ENCODE measurements around the gene AK6.
"Not testable (repeated sequence)": the region's sequence is repeated elsewhere in the genome, so short reads cannot be mapped to it uniquely, and the experiment has no call there.

The AK6 gene

DNA sequence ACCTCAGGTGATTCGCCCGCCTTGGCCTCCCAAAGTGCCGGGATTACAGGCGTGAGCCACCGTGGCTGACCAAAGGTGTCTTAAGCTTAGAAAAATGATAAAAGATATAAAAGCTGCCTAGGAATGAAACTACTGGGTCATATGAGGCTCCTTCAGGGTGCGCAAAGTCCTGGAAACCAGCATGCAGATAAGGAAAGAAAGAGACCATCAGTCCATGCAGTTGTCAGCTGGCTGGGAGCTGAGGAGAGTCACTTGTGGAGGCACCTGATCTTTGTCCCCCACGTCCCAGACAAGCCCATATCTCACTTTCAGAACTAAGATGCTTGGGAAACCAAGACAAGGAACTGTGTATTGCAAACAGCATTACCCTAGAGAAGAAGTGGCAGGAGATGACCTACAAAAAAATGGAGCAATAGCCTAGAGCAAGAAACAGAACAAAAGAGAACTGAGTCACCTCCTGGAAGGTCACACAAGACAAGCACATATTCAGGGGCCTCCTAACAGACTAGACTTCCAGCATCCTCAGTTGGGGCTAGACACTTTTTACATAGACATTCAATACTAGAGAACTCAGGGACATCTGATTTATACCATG, 33.9 kb downstream of the AK6 start:
- Histone ChIP-seq H3K27me3 (ENCODE audit: insufficient read depth, poor library complexity, severe bottlenecking) (no peaks in the 10 kb centered on the region), H3K4me3 (replicated peaks; ENCODE audit: insufficient read depth, low read length) (no peak overlapping the region), H3K27ac (replicated peaks) (peak overlapping the region; percentile 51)
- TF ChIP-seq POLR2AphosphoS5 (IDR thresholded peaks at IDR 0.05; ENCODE audit: low read depth) (no peak), SPI1 (IDR thresholded peaks at IDR 0.05; ENCODE audit: borderline replicate concordance, low read depth) (no peak), GABPA (IDR thresholded peaks at IDR 0.05; ENCODE audit: low read depth) (no peak)
- TF ChIP-seq, protein P1, sequence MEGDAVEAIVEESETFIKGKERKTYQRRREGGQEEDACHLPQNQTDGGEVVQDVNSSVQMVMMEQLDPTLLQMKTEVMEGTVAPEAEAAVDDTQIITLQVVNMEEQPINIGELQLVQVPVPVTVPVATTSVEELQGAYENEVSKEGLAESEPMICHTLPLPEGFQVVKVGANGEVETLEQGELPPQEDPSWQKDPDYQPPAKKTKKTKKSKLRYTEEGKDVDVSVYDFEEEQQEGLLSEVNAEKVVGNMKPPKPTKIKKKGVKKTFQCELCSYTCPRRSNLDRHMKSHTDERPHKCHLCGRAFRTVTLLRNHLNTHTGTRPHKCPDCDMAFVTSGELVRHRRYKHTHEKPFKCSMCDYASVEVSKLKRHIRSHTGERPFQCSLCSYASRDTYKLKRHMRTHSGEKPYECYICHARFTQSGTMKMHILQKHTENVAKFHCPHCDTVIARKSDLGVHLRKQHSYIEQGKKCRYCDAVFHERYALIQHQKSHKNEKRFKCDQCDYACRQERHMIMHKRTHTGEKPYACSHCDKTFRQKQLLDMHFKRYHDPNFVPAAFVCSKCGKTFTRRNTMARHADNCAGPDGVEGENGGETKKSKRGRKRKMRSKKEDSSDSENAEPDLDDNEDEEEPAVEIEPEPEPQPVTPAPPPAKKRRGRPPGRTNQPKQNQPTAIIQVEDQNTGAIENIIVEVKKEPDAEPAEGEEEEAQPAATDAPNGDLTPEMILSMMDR (IDR thresholded peaks at IDR 0.05; ENCODE audit: insufficient read depth, low read length), result no peak
- TF ChIP-seq, protein P2, sequence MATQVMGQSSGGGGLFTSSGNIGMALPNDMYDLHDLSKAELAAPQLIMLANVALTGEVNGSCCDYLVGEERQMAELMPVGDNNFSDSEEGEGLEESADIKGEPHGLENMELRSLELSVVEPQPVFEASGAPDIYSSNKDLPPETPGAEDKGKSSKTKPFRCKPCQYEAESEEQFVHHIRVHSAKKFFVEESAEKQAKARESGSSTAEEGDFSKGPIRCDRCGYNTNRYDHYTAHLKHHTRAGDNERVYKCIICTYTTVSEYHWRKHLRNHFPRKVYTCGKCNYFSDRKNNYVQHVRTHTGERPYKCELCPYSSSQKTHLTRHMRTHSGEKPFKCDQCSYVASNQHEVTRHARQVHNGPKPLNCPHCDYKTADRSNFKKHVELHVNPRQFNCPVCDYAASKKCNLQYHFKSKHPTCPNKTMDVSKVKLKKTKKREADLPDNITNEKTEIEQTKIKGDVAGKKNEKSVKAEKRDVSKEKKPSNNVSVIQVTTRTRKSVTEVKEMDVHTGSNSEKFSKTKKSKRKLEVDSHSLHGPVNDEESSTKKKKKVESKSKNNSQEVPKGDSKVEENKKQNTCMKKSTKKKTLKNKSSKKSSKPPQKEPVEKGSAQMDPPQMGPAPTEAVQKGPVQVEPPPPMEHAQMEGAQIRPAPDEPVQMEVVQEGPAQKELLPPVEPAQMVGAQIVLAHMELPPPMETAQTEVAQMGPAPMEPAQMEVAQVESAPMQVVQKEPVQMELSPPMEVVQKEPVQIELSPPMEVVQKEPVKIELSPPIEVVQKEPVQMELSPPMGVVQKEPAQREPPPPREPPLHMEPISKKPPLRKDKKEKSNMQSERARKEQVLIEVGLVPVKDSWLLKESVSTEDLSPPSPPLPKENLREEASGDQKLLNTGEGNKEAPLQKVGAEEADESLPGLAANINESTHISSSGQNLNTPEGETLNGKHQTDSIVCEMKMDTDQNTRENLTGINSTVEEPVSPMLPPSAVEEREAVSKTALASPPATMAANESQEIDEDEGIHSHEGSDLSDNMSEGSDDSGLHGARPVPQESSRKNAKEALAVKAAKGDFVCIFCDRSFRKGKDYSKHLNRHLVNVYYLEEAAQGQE (IDR thresholded peaks at IDR 0.05; ENCODE audit: insufficient replicate concordance, low read depth), result no peak
- DNase-seq (ENCODE audit: low read depth in 1 of 2, low spot score in 1 of 2), result peak in 1 of 2 experiments; percentile 35

DNA sequence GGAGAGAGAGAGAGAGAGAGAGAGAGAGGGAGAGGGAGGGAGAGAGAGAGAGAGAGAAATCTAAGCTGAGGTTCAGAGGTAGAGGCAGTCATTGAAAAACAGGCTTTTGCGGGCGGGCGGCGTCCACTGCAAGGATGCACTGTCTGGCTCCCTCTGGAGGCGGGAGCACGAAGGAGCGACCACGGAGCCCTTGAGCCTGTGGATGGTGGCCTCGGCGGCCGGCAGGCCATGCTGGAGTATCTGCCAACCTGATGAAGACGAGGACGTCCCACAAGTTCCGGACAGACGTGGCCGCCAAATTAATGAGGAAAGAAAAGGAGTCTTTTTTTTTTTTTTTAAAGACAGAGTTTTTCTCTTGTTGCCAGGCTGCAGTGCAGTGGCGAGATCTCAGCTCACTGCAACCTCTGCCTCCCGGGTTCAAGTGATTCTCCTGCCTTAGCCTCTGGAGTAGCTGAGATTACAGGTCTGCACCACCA, 34.5 kb downstream of the AK6 start:
- Histone ChIP-seq H3K4me3 (replicated peaks; ENCODE audit: insufficient read depth, low read length) (no peak overlapping the region), H3K27me3 (ENCODE audit: insufficient read depth, poor library complexity, severe bottlenecking) (no peaks in the 10 kb centered on the region), H3K27ac (replicated peaks) (peak overlapping the region; percentile 51)
- DNase-seq (ENCODE audit: low read depth in 1 of 2, low spot score in 1 of 2), result peak in 1 of 2 experiments; percentile 70
- TF ChIP-seq GABPA (IDR thresholded peaks at IDR 0.05; ENCODE audit: low read depth) (no peak), POLR2AphosphoS5 (IDR thresholded peaks at IDR 0.05; ENCODE audit: low read depth) (no peak), SPI1 (IDR thresholded peaks at IDR 0.05; ENCODE audit: borderline replicate concordance, low read depth) (no peak)
- TF ChIP-seq, protein P1 (IDR thresholded peaks at IDR 0.05; ENCODE audit: insufficient read depth, low read length), result peak; percentile 50
- TF ChIP-seq, protein P2 (IDR thresholded peaks at IDR 0.05; ENCODE audit: insufficient replicate concordance, low read depth), result no peak

DNA sequence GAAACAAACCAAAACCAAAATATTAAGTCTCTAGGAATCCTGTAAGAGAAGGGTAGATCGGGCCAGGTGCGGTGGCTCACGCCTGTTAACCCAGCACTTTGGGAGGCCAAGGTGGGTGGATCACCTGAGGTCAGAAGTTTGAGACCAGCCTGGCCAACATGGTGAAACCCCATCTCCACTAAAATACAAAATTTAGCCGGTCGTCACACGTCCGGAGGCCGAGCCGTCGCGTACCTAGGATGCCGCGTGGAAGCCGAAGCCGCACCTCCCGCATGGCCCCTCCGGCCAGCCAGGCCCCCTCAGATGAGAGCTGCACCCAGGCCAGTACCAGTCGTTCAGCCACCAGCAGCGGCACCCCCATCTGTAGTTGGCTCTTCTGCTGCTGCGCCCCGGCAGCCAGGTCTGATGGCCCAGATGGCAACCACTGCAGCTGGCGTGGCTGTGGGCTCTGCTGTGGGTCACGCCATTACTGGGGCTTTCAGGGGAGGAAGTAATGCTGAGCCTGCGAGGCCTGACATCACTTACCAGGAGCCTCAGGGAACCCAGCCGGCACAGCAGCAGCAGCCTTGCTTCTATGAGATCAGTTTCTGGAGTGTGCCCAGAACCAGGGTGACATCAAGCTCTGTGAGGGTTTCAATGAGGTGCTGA, 35.5 kb downstream of the AK6 start:
- H3K27me3 ChIP-seq (ENCODE audit: insufficient read depth, poor library complexity, severe bottlenecking); H3K27ac ChIP-seq (replicated peaks); DNase-seq (ENCODE audit: low read depth in 1 of 2, low spot score in 1 of 2); H3K4me3 ChIP-seq (replicated peaks; ENCODE audit: insufficient read depth, low read length): not testable (repeated sequence)

DNA sequence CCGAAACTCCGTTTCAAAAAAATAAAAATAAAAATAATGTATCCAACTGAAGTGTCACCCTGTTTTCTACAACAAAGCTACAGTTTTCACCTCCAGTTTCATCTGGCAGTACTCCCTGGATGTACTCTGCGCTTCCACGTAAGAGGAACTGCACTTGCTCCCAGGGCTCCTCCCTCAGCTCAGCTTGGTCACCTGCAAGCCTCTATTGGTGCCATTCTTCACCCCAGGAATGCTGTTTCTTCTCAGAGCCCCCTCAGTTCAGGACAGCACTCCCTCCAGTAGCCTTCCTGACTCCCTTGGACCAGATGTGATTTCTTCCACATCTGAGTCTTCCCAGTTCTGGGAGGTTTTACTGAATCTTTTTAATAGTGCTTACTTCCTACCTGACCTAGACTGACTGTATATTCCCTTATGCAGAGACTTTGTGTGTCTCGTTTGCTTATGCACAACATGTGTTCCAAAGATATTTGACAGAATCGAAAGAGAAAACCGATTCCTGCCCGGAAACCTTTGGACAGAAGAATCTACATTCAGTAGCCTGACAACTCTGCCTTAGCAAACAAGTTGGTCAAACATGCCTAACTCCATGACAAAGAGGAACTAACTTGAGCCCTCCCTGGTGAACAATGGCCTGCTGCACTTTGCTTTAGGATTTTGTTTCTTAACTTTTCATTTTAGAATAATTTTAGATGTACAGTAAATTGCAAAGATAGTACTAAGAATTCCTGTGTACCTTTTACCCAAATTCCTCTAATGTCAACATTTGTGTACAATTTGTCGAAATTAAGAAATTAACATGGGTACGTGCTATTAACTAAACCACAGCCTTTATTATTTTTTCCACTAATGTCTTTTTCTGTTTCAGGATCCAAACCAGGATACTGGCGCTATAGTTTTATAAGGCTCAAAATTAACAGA, 37.5 kb downstream of the AK6 start:
- no peaks in the 10 kb centered on the region for H3K27me3 ChIP-seq (ENCODE audit: insufficient read depth, poor library complexity, severe bottlenecking)
- TF ChIP-seq, protein P1 (IDR thresholded peaks at IDR 0.05; ENCODE audit: insufficient read depth, low read length), result no peak
- TF ChIP-seq GABPA (IDR thresholded peaks at IDR 0.05; ENCODE audit: low read depth) (no peak), SPI1 (IDR thresholded peaks at IDR 0.05; ENCODE audit: borderline replicate concordance, low read depth) (peak; percentile 55; the same call in 1 of the 2 replicates), POLR2AphosphoS5 (IDR thresholded peaks at IDR 0.05; ENCODE audit: low read depth) (no peak)
- TF ChIP-seq, protein P2 (IDR thresholded peaks at IDR 0.05; ENCODE audit: insufficient replicate concordance, low read depth), result no peak
- H3K4me3 ChIP-seq (replicated peaks; ENCODE audit: insufficient read depth, low read length), result peak overlapping the region; percentile 67
- DNase-seq (ENCODE audit: low read depth in 1 of 2, low spot score in 1 of 2), result peak in 1 of 2 experiments; percentile 28
- peak overlapping the region; percentile 71 for H3K27ac ChIP-seq (replicated peaks)
